GM12878 (cell line): ENCODE measurements around the gene NT5DC4. TPM values are rescaled to one million over a fixed set of nuclear protein-coding genes. Genes with fewer than 3 reads are reported as not detected.
"Not testable (repeated sequence)": the region's sequence is repeated elsewhere in the genome, so short reads cannot be mapped to it uniquely, and the experiment has no call there.

ENCODE experiments used
- ATAC-seq: fragments of 200-7000 bp; cut with Tn5 transposase; 3 replicates; pipeline ENCODE4 v1.9.1; 2020; ENCODE audit warnings: mild to moderate bottlenecking, moderate library complexity
- BruUV-seq: library from RNA; stranded (reverse); fragments of 400-500 nt; replicated peaks from 2 replicates; lab custom pipeline; 2021; lab: Mats Ljungman, UMichigan
- CTCF ChIA-PET: fragments of 300-600 bp; sonication (Branson Sonifier 250); formaldehyde crosslinking; extraction: SDS; loops from one replicate; lab custom pipeline; 2021; ENCODE audit warnings: inconsistent platforms; lab: Yijun Ruan, JAX
- POLR2A ChIA-PET: fragments of 350-600 bp; formaldehyde crosslinking; extraction: SDS; loops from one replicate; lab custom pipeline; 2021; ENCODE audit warnings: inconsistent platforms; lab: Charles Lee
- RAD21 ChIA-PET: fragments of 300-600 bp; sonication (Branson Sonifier 250); formaldehyde crosslinking; loops from one replicate; lab custom pipeline; 2023; ENCODE audit warnings: antibody characterized with exemption; ENCODE audit not compliant: unreplicated experiment; lab: Charles Lee
- SMC1A ChIA-PET: fragments of 300-600 bp; sonication (Branson Sonifier 250); formaldehyde crosslinking; loops from one replicate; lab custom pipeline; 2023; ENCODE audit not compliant: unreplicated experiment, uncharacterized antibody; lab: Charles Lee
- DNase-seq: peaks from one replicate; pipeline ENCODE4 v3.0.0-alpha.2; 2011; ENCODE audit warnings: low read depth, low spot score
- FAIRE-seq: peaks from 3 replicates; lab custom pipeline; 2011; peaks lifted over from hg19 to GRCh38; lab: Jason Lieb, UNC
- H2AFZ ChIP-seq: 2 replicates; pipeline ENCODE4 v1.6.0; 2011; ENCODE audit warnings: low read depth, low read length, control low read depth; ENCODE audit not compliant: control insufficient read depth
- H3K27ac ChIP-seq: 2 replicates; pipeline ENCODE4 v1.5.1; 2011; ENCODE audit warnings: control low read depth; ENCODE audit not compliant: control insufficient read depth, insufficient read depth
- H3K27me3 ChIP-seq, 2 experiments: replicated peaks in 1 of 2; 2 replicates each; pipeline versions ENCODE4 v1.6.0 to v1.6.1; 2011; ENCODE audit warnings: low read length in 1 of 2; ENCODE audit not compliant: control insufficient read depth in 2 of 2, insufficient read depth in 2 of 2
- H3K36me3 ChIP-seq, 2 experiments: 2 replicates each; pipeline ENCODE4 v1.5.1; 2011; ENCODE audit warnings: low read length in 1 of 2; ENCODE audit not compliant: control insufficient read depth in 2 of 2, insufficient read depth in 2 of 2
- H3K4me1 ChIP-seq: 2 replicates; pipeline ENCODE4 v1.6.1; 2011; ENCODE audit warnings: mild to moderate bottlenecking, low read length, moderate library complexity, mixed read lengths; ENCODE audit not compliant: control insufficient read depth, insufficient read depth
- H3K4me2 ChIP-seq: 2 replicates; pipeline ENCODE4 v1.6.0; 2011; ENCODE audit warnings: control low read depth; ENCODE audit not compliant: control insufficient read depth, insufficient read depth
- H3K4me3 ChIP-seq: fragments of 200-600 bp; sonication (generic); 2 replicates; pipeline ENCODE4 v1.5.1; 2016
- H3K79me2 ChIP-seq: 2 replicates; pipeline ENCODE4 v1.6.0; 2011; ENCODE audit warnings: low read length; ENCODE audit not compliant: control insufficient read depth, insufficient read depth
- H3K9ac ChIP-seq: 2 replicates; pipeline ENCODE4 v1.8.0; 2011; ENCODE audit warnings: low read length, control low read depth, mixed read lengths; ENCODE audit not compliant: control insufficient read depth, insufficient read depth
- H3K9me3 ChIP-seq: replicated peaks from 3 replicates; pipeline ENCODE4 v1.5.1; 2011; ENCODE audit warnings: mild to moderate bottlenecking, low read length; ENCODE audit not compliant: control insufficient read depth, insufficient read depth
- H4K20me1 ChIP-seq: 2 replicates; pipeline ENCODE4 v1.6.0; 2011; ENCODE audit not compliant: control insufficient read depth, insufficient read depth
- CBFB ChIP-seq: IDR thresholded peaks from 2 replicates; pipeline ENCODE4 v1.6.1; 2016; ENCODE audit warnings: antibody characterized with exemption, low read depth
- DPF2 ChIP-seq: fragments of 450-650 bp; IDR thresholded peaks from 2 replicates; pipeline ENCODE4 v1.6.1; 2017; ENCODE audit warnings: mild to moderate bottlenecking
- HCFC1 ChIP-seq: fragments of 150-350 bp; IDR thresholded peaks from 2 replicates; pipeline ENCODE4 v1.6.1; 2014; ENCODE audit warnings: low read length
- MTA2 ChIP-seq: fragments of 450-650 bp; IDR thresholded peaks from 2 replicates; pipeline ENCODE4 v1.6.1; 2016; ENCODE audit warnings: low read depth, mild to moderate bottlenecking, moderate library complexity
- SIX5 ChIP-seq: IDR thresholded peaks from 2 replicates; pipeline ENCODE4 v1.6.1; 2011; ENCODE audit warnings: mild to moderate bottlenecking, low read depth, low read length, moderate library complexity; ENCODE audit not compliant: severe bottlenecking
- WGBS: methylation state at CpG from one replicate; pipeline ENCODE4 v1.1.6; 2016; ENCODE audit warnings: low lambda C conversion rate; ENCODE audit not compliant: insufficient replicate concordance, insufficient coverage; ENCODE audit errors: missing lambda C conversion rate; 5-methylcytosine and 5-hydroxymethylcytosine counted together
- in situ Hi-C: fragments of 300-500 bp; cut with MboI; formaldehyde crosslinking; loops from 9 replicates; pipeline ENCODE4 v1.14.3; 2018; ENCODE audit warnings: mixed read lengths
- intact Hi-C: fragments of 100-400 bp; cut with micrococcal nuclease; formaldehyde crosslinking; loops from one replicate; pipeline ENCODE4 v1.14.2; 2022; ENCODE audit not compliant: unreplicated experiment
- polyA plus RNA-seq, 11 experiments: library from polyadenylated mRNA; depleted of rRNA in 4 of 11; unstranded in 6 of 11; stranded (reverse) in 5 of 11; fragments of >200 nt; fragmentation: Nextera tagmentation in 4 of 11; fragmentation: Illumina TruSeq in 1 of 11; extraction: Ambion mirVana in 4 of 11; extraction: Trizol in 1 of 11; gene quantifications; 1 replicate in 1 of 11; 2 replicates in 10 of 11; pipeline versions ENCODE4 v1.2.1 to v1.2.3, GENCODE V29; 2011 to 2016; ENCODE audit warnings: inconsistent platforms in 2 of 11, missing spikeins in 2 of 11, low read depth in 1 of 11
- total RNA-seq, 4 experiments: library from RNA; depleted of rRNA in 3 of 4; stranded (reverse); fragments of >200 nt in 3 of 4; fragmentation: Illumina TruSeq in 1 of 4; extraction: Trizol in 1 of 4; gene quantifications; 2 replicates each; pipeline versions ENCODE4 v1.2.1 to v1.2.3, GENCODE V29; 2013 to 2021
- TF ChIP-seq, protein P1 (sequence below): fragments of 450-650 bp; IDR thresholded peaks from 2 replicates; pipeline ENCODE4 v1.6.1; 2017; ENCODE audit warnings: antibody characterized with exemption, mild to moderate bottlenecking, moderate library complexity
- TF ChIP-seq, protein P2 (sequence below): fragments of 450-650 bp; formaldehyde crosslinking; IDR thresholded peaks from 2 replicates; pipeline ENCODE4 v1.5.0; 2022; ENCODE audit warnings: mild to moderate bottlenecking, missing genetic modification characterization

The NT5DC4 gene
- total and polyA plus RNA-seq, 10 of the 15 experiments (the other 5 are each of a cell fraction or from before 2014, with no cell fraction given): 0.04 to 2.6 (median 0.32) TPM; not detected in 2

DNA sequence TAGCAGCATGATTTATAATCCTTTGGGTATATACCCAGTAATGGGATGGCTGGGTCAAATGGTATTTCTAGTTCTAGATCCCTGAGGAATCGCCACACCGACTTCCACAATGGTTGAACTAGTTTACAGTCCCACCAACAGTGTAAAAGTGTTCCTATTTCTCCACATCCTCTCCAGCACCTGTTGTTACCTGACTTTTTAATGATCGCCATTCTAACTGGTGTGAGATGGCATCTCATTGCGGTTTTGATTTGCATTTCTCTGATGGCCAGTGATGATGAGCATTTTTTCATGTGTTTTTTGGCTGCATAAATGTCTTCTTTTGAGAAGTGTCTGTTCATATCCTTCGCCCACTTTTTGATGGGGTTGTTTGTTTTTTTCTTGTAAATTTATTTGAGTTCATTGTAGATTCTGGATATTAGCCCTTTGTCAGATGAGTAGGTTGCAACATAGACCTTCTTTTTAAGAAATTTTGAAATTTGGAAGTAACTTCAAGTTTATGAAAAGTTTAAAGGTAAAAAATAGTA is 3.9 kb upstream of the NT5DC4 start:
- FAIRE-seq, CTCF ChIA-PET, DNase-seq, in situ Hi-C loops, H3K36me3 ChIP-seq, H3K27ac ChIP-seq, H3K4me3 ChIP-seq, intact Hi-C loops, H3K27me3 ChIP-seq, H3K9ac ChIP-seq, SMC1A ChIA-PET, POLR2A ChIA-PET, H3K79me2 ChIP-seq, H3K4me2 ChIP-seq, BruUV-seq, ATAC-seq, H3K4me1 ChIP-seq, H3K9me3 ChIP-seq, H4K20me1 ChIP-seq, H2AFZ ChIP-seq: not testable (repeated sequence)
- RAD21 ChIA-PET: interaction anchor here (1.0 kb wide), 1 partner anchor 9 kb away, joined by 3 read pairs; no protein-coding TSS in a partner anchor
- 80% methylated on average over 3 of the region's 5 CpGs for WGBS

DNA sequence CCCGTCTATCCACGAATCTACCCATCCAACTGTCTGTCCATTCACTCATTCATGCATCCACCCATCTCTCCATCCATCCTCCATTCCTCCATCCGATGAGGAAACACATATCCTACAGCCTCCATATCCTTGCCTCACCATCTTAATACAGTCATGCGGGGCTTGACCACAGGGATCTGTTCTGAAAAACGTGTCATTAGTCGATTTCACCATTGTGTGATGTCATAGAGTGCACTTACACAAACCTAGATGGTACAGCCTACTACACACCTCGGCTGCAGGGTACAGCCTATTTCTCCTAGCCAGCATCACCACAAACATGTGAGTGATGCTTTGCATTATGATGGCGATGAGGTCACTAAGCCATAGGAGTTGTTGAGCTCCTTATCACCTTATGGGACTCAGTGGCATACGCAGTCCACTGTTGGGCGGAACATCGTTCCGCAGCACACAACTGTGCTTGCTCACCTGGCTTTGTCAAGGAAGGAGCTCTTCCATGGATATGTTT is 1.9 kb upstream of the NT5DC4 start:
- H3K9ac ChIP-seq: no peak overlapping the region
- no peak overlapping the region for H2AFZ ChIP-seq
- intact Hi-C loops (no loop called here), in situ Hi-C loops (no loop called here)
- no peak overlapping the region for H3K27ac ChIP-seq
- WGBS: 63% methylated on average over 12 of the region's 12 CpGs
- no peaks in the 10 kb centered on the region for H3K27me3 ChIP-seq
- H3K4me2 ChIP-seq: no peak overlapping the region
- no peaks in the 10 kb centered on the region for H3K79me2 ChIP-seq
- RAD21 ChIA-PET: interaction anchor here (0.9 kb wide), 2 partner anchors 11 to 93 kb away, joined by 3 read pairs; no protein-coding TSS in a partner anchor
- CTCF ChIA-PET: interaction anchor here (0.7 to 1.2 kb wide), 3 partner anchors 8 to 52 kb away, joined by 3 to 4 read pairs (median 3); no protein-coding TSS in a partner anchor
- no peaks in the 10 kb centered on the region for H3K36me3 ChIP-seq
- H3K9me3 ChIP-seq: no peaks in the 10 kb centered on the region
- POLR2A ChIA-PET: interaction anchor here (0.7 kb wide), 2 partner anchors 223 to 459 kb away, joined by 6 read pairs; no protein-coding TSS in a partner anchor
- no peaks in the 10 kb centered on the region for H3K4me1 ChIP-seq
- FAIRE-seq: no peak
- no peak for ATAC-seq
- no peak for DNase-seq
- no peaks in the 10 kb centered on the region for H4K20me1 ChIP-seq
- H3K4me3 ChIP-seq: no peak overlapping the region
- no TSS peak for BruUV-seq
- SMC1A ChIA-PET: interaction anchor here (1.1 to 1.3 kb wide), 3 partner anchors 10 to 28 kb away, joined by 3 to 5 read pairs (median 4); no protein-coding TSS in a partner anchor
- TF ChIP-seq, protein P1, sequence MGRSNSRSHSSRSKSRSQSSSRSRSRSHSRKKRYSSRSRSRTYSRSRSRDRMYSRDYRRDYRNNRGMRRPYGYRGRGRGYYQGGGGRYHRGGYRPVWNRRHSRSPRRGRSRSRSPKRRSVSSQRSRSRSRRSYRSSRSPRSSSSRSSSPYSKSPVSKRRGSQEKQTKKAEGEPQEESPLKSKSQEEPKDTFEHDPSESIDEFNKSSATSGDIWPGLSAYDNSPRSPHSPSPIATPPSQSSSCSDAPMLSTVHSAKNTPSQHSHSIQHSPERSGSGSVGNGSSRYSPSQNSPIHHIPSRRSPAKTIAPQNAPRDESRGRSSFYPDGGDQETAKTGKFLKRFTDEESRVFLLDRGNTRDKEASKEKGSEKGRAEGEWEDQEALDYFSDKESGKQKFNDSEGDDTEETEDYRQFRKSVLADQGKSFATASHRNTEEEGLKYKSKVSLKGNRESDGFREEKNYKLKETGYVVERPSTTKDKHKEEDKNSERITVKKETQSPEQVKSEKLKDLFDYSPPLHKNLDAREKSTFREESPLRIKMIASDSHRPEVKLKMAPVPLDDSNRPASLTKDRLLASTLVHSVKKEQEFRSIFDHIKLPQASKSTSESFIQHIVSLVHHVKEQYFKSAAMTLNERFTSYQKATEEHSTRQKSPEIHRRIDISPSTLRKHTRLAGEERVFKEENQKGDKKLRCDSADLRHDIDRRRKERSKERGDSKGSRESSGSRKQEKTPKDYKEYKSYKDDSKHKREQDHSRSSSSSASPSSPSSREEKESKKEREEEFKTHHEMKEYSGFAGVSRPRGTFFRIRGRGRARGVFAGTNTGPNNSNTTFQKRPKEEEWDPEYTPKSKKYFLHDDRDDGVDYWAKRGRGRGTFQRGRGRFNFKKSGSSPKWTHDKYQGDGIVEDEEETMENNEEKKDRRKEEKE: no peak
- TF ChIP-seq, protein P2, sequence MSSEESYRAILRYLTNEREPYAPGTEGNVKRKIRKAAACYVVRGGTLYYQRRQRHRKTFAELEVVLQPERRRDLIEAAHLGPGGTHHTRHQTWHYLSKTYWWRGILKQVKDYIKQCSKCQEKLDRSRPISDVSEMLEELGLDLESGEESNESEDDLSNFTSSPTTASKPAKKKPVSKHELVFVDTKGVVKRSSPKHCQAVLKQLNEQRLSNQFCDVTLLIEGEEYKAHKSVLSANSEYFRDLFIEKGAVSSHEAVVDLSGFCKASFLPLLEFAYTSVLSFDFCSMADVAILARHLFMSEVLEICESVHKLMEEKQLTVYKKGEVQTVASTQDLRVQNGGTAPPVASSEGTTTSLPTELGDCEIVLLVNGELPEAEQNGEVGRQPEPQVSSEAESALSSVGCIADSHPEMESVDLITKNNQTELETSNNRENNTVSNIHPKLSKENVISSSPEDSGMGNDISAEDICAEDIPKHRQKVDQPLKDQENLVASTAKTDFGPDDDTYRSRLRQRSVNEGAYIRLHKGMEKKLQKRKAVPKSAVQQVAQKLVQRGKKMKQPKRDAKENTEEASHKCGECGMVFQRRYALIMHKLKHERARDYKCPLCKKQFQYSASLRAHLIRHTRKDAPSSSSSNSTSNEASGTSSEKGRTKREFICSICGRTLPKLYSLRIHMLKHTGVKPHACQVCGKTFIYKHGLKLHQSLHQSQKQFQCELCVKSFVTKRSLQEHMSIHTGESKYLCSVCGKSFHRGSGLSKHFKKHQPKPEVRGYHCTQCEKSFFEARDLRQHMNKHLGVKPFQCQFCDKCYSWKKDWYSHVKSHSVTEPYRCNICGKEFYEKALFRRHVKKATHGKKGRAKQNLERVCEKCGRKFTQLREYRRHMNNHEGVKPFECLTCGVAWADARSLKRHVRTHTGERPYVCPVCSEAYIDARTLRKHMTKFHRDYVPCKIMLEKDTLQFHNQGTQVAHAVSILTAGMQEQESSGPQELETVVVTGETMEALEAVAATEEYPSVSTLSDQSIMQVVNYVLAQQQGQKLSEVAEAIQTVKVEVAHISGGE (CRISPR knock-in tag): no peak
- TF ChIP-seq DPF2 (no peak), HCFC1 (no peak), SIX5 (no peak), MTA2 (no peak), CBFB (no peak)
